Lower leg skin (tissue), 4 donors: Measurements from ENCODE around the gene SH3YL1. TPM values are rescaled to one million over a fixed set of nuclear protein-coding genes. Genes with fewer than 3 reads are reported as not detected.

ENCODE experiments used
- DNase-seq, 2 donors: peaks; one replicate each; pipeline ENCODE4 v3.0.0-alpha.2; 2019; ENCODE audit warnings: low spot score in 2 of 2
- H3K4me3 ChIP-seq: fragments of 200-600 bp; sonication (generic); 2 replicates; pipeline ENCODE4 v1.5.1; 2017; ENCODE audit warnings: mild to moderate bottlenecking, low read depth; ENCODE audit not compliant: poor library complexity, severe bottlenecking
- CTCF ChIP-seq, 3 donors: fragments of 450-650 bp; IDR thresholded peaks; one replicate each; pipeline ENCODE4 v1.5.1; 2016; ENCODE audit warnings: antibody characterized with exemption in 3 of 3, mild to moderate bottlenecking in 3 of 3, moderate library complexity in 2 of 3
- POLR2A ChIP-seq, 2 donors: fragments of 450-650 bp; IDR thresholded peaks; one replicate each; pipeline ENCODE4 v1.6.1; 2016 to 2017; ENCODE audit warnings: antibody characterized with exemption in 2 of 2, mild to moderate bottlenecking in 1 of 2, moderate library complexity in 1 of 2
- WGBS, 2 donors: methylation state at CpG; one replicate each; pipeline ENCODE4 v1.1.5; 2018; 5-methylcytosine and 5-hydroxymethylcytosine counted together
- intact Hi-C: fragments of 100-400 bp; cut with DNase I; formaldehyde crosslinking; loops from one replicate; pipeline ENCODE4 v1.15.0; 2023; ENCODE audit warnings: low total_unique reads
- total RNA-seq, 4 donors: library from RNA; depleted of rRNA; stranded (reverse); fragments of >200 nt; gene quantifications; one replicate each; pipeline ENCODE4 v1.1.0, GENCODE V29; 2016

The SH3YL1 gene
- total RNA-seq, 4 donors from 2014 or later: 106 to 159 (median 124) TPM

- intact Hi-C loops: no loop called here
- 87 to 92% methylated on average over 8 of the region's 8 CpGs for WGBS, 2 donors
- no peak for DNase-seq
- H3K4me3 ChIP-seq: no peak overlapping the region
- no peak for TF ChIP-seq POLR2A (IDR thresholded peaks at IDR 0.05)
- TF ChIP-seq CTCF (IDR thresholded peaks at IDR 0.05): no peak
Observed at GRCh38 chr2:253202-253638, 10.6 kb downstream of the SH3YL1 start.

DNA sequence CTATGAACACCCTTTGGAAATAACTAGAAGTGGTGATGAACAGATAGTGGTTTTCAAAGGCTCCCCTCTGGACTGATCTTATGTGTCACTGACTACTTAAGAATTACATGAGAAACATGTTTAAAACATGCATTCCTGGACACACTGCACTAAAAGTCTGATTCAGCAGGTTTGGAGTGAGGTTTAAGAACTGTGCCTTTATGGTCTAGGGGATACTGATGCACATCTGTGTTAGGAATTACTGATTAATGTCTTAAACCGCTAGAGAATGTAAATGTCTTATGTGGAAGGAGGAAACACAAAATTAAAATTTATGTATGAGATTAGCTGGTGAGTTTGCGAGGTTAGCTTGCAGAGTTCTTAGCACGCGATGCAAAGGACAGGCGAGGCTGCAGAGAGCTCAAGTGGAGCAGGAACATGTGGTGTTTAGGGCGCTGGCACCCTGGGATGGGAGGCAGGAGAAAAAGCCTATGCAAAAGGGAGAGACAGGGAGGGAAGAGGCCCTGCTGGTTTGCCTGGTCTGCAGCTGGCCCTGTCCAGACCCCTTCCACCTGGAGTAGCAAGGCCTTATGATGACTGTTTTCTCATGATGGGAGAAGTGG is 11.7 kb downstream of the SH3YL1 start:
- WGBS, 2 donors: 74 to 80% methylated on average over 6 of the region's 6 CpGs
- TF ChIP-seq POLR2A (IDR thresholded peaks at IDR 0.05) (no peak), CTCF (IDR thresholded peaks at IDR 0.05) (no peak)
- intact Hi-C loops: no loop called here
- no peak overlapping the region for H3K4me3 ChIP-seq
- DNase-seq: no peak

DNA sequence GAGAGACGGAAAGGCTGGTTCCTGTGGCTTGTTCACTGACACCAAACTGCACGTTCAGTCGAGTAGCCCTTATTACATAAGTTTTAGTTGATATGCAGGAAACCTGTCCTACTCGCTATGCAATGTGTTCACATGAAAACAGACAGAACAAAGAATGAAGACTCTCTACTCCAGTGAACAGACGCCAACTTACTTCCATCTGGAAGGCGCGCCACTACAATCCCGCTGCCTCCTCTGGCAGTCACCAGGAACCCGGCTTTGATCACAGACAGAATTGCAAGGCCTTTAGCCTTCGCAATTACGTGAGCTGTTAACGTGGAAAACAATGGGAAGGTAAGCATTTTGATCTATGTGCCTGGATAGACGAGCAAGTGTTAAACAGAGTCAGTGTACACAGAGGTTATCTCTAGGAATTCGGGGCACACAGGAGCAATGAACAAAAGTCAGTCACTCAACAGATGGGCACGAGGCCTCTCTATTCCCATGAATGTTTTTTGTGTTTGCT is 14.2 kb downstream of the SH3YL1 start:
- intact Hi-C loops: no loop called here
- no peak overlapping the region for H3K4me3 ChIP-seq
- WGBS, 2 donors: 70 to 76% methylated on average over 15 of the region's 15 CpGs
- DNase-seq: no peak
- no peak for TF ChIP-seq POLR2A (IDR thresholded peaks at IDR 0.05)
- TF ChIP-seq CTCF (IDR thresholded peaks at IDR 0.05): no peak

DNA sequence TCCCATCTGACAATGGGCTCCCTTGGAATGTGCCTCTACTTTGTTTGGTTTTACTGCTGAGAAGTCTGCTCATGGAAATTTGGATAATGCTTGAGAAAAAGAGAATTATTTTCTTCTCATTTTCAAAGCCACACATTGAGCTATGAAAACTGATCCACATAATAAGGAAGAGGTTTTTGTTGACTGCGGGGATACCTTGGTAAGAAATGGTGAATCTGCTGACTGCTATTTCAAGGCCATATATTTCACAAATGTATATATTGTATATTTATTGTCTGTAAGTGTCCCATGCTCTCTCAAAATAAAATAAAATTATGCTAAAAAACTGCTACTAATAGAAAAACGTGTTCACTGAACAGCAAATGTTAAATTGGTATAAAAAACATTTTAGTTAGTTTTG is 15.1 kb downstream of the SH3YL1 start:
- intact Hi-C loops: no loop called here
- DNase-seq: no peak
- WGBS, 2 donors: 89% methylated on average over 2 of the region's 2 CpGs
- TF ChIP-seq POLR2A (IDR thresholded peaks at IDR 0.05) (no peak), CTCF (IDR thresholded peaks at IDR 0.05) (no peak)
- no peak overlapping the region for H3K4me3 ChIP-seq

DNA sequence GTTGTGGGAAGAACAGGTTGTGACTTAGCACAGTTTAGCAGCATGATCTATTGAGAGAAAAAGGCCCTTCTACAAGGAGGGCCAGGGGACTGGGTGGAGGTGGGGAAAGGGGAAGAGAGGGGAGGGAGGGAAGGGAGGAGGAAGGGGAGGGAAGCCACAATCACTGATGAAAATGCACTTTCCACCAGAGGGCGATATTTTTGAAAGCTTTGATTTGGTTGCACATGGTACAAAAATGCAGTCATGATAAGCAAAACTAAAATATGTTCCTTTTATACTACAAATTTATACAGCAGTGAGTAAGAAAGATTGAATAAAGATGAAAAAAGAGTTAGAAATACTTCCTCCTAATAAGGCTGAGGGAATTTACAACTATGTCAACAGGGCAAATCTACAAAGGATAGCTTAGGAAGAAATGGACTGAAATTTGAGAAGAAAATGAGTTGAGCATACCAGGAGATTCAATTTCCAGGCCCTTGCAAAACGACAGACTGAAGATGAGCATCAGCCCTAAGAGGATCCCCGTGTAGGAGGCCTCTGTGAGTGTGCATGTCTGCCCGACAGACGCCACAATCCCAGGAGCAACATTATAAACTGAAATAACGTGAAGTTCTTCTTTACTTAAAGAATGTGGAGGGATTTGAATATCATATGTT is 17.2 kb downstream of the SH3YL1 start:
- 58 to 67% methylated on average over 6 of the region's 6 CpGs for WGBS, 2 donors
- DNase-seq: peak in 1 of 2 donors; percentile 31
- intact Hi-C loops: no loop called here
- no peak overlapping the region for H3K4me3 ChIP-seq
- TF ChIP-seq CTCF (IDR thresholded peaks at IDR 0.05) (no peak), POLR2A (IDR thresholded peaks at IDR 0.05) (no peak)
